ENCODE data around the gene PPIC.

Gene PPIC

DNA sequence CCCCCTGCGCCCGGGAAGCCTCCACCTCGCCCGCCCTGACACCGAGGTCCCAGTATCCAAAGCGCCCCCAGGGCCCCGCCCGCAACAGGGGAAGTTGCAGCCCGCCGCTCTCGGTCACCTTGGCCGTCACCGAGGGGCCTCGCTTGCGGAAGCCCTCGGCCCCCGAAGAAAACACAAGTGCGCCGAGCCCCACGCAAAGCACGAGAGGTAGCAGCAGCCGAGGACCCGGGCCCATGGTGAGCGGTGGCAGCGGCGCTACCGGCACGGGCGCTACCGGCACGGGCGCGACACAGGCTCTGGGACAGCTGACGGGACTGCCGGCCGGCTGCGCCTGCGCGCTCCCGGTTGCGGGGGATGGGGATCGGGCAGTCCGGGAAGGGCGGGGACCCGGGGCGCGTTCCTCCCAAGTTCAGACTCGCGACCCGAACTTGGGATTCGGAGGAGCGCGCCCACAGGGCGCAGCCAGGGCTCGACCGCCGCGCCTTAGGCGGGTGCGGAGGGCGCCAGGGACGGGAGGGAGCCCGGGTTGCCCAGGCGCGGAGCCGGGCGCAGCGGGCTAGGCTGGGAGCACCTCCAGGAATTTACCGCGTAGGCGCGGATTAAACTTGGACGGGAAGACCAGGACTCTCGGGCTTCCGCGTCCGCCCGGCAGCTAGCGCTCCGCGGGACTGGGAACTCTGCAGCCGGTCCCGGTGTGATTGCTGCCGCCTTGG lies at the start of gene PPIC:
TSS of gene PPIC (minus strand) at position 335 of the 713 bp plus-strand sequence. CDS start at position 235, 100 bp downstream.
- Histone ChIP-seq H3K36me3 (ENCODE audit: control insufficient read depth, insufficient read depth, low read length) (no peaks in the 10 kb centered on the region), H3K4me1 (ENCODE audit: control insufficient read depth, insufficient read depth, low read length) (no peaks in the 10 kb centered on the region; the same call in 1 of the 2 replicates), H3K4me3 (ENCODE audit: low read length) (peak within 1 kb of the TSS; percentile 95), H3K27me3 (ENCODE audit: control insufficient read depth, insufficient read depth, low read length) (no peaks in the 10 kb centered on the region), H3K27ac (ENCODE audit: low read length) (no peak within 1 kb of the TSS), H3K9me3 (ENCODE audit: control insufficient read depth, insufficient read depth, low read length) (no peaks in the 10 kb centered on the region)
- WGBS (ENCODE audit: insufficient coverage, insufficient read length), result no CpG with 5 or more reads among the region's 84 CpGs
- DNase-seq (ENCODE audit: low read depth, low spot score), result no peak

DNA sequence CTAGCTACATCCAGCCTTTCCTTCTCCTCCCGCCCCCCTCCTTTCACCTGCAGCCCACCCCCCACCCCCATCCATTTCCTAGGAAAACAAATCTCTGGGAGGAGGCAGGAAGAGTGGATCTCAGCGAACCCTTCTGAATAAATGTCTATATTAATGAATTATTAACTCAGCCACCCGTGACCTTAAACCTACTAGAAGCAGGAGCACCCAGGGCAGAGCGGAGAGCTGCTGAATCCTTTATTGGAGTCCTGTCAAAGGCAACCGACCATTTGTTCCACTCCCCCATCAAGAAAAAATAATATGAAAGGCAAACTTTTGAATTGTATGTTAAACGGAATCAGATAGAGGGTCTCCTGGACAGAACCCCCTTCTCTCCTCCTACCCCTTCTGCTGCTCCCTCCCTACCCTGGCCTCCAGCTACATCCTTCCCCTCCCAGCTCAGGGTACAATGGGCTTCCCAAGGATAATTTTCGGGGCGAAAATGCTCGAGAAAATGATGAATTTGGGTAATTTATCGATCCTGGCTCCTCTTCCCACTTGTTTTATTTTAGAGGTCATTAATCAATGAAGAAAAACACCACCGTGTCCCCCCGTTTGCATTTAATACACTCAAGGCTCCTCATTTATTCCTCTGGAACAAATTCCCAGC lies 49.2 kb upstream of the PPIC start:
- Histone ChIP-seq H3K27me3 (ENCODE audit: control insufficient read depth, insufficient read depth, low read length) (peaks cover 49% of the 10 kb centered on the region), H3K4me3 (ENCODE audit: low read length) (no peak overlapping the region; the same call in 1 of the 2 replicates)

DNA sequence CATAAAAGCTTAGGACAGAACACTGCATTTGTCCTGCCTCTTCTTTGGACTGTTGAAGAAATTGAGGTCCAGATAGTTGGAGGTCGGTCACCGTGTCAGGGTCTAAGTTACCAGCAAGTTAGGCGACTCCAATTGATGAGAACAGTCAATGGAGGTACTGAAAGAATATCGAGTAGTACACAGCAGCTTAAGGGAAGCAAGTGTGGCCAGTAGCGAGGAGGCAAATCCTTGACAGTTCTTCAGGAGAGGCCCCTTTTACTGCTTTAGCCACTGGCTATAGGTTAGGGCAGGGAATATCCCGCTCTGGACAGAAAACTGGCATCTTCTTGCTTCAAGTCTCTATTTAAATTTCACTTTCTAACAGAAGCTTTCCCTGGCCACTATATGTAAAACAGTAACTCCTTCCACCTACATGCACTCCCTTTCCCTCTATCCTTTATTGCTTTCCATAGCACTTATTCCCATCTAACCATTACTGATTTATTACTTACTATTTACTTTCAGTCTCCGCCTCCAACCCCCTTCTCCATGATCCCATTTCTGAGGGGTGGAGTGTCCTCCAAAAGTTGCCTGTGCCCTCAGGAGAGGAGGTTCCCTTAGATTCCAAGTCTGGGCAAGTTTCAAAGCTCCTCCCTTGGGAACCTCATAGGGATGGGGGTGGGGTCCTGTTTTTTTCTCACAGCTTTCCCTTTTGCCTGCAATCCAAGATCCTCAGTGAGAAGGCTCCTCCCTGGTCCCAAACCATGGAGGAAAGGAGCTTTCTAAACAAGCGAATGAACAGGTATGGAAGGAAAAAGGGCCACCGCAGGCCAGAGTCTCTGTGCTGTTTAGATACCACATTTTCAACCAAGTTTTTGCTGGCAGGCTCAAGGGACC lies 48.4 kb upstream of the PPIC start:
- DNase-seq (ENCODE audit: low read depth, low spot score), result no peak
- peaks cover 6% of the 10 kb centered on the region for H3K4me1 ChIP-seq (ENCODE audit: control insufficient read depth, insufficient read depth, low read length)
- no CpG with 5 or more reads among the region's 9 CpGs for WGBS (ENCODE audit: insufficient coverage, insufficient read length)
- H3K27ac ChIP-seq (ENCODE audit: low read length), result no peak overlapping the region
- H3K36me3 ChIP-seq (ENCODE audit: control insufficient read depth, insufficient read depth, low read length), result no peaks in the 10 kb centered on the region; the same call in 1 of the 2 replicates
- H3K27me3 ChIP-seq (ENCODE audit: control insufficient read depth, insufficient read depth, low read length), result peaks cover 47% of the 10 kb centered on the region
- no peak overlapping the region for H3K4me3 ChIP-seq (ENCODE audit: low read length)
- no peaks in the 10 kb centered on the region for H3K9me3 ChIP-seq (ENCODE audit: control insufficient read depth, insufficient read depth, low read length)

More for the DNA sequence above, 49.2 kb upstream of the PPIC start:
- Histone ChIP-seq H3K9me3 (ENCODE audit: control insufficient read depth, insufficient read depth, low read length) (no peaks in the 10 kb centered on the region), H3K36me3 (ENCODE audit: control insufficient read depth, insufficient read depth, low read length) (no peaks in the 10 kb centered on the region; the same call in 1 of the 2 replicates), H3K27ac (ENCODE audit: low read length) (no peak overlapping the region), H3K4me1 (ENCODE audit: control insufficient read depth, insufficient read depth, low read length) (peaks cover 6% of the 10 kb centered on the region)
- DNase-seq (ENCODE audit: low read depth, low spot score), result no peak
- WGBS (ENCODE audit: insufficient coverage, insufficient read length), result no CpG with 5 or more reads among the region's 12 CpGs

DNA sequence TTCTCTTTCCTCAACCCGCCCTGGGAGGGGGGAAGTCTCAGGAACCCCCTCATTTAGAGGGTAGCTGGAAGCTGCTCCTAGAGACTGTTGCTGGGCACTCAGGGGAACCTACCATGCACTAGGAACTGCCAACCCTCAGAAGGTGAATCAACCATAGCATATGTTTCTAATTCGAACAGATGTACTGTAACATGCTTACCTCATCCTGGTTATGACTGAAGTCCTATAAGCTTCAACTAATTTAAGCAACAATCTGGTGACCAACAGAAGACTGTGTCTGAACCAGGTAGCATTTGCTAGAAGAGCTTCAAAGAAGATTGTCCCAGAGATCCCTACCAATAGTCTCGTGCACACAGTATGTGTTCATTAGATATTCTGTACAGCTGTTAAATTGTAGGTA lies 46.8 kb upstream of the PPIC start:
- Histone ChIP-seq H3K9me3 (ENCODE audit: control insufficient read depth, insufficient read depth, low read length) (no peaks in the 10 kb centered on the region), H3K4me1 (ENCODE audit: control insufficient read depth, insufficient read depth, low read length) (peaks cover 5% of the 10 kb centered on the region), H3K4me3 (ENCODE audit: low read length) (no peak overlapping the region), H3K27ac (ENCODE audit: low read length) (no peak overlapping the region), H3K36me3 (ENCODE audit: control insufficient read depth, insufficient read depth, low read length) (no peaks in the 10 kb centered on the region), H3K27me3 (ENCODE audit: control insufficient read depth, insufficient read depth, low read length) (peaks cover 42% of the 10 kb centered on the region)
- no CpG with 5 or more reads among the region's 3 CpGs for WGBS (ENCODE audit: insufficient coverage, insufficient read length)
- no peak for DNase-seq (ENCODE audit: low read depth, low spot score)

DNA sequence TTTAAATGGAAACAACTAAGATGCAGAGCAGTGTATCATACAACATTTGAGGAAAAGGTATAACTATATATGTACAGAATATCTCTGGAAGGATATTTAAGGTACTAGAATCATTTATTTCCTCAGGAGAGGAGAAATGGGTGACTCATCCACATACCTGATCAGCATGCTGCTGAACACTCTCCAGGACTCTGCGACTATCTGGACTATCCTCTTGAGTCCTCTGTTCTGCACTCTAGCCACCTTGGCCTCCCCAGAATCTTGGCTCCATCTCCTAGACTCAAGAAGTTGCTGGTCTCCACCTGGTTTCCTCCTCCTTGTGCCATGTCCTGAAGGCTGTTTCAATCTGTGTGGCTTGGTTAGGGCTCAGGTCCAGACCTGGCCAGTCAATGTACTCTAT lies 43.7 kb upstream of the PPIC start:
- no peaks in the 10 kb centered on the region for H3K9me3 ChIP-seq (ENCODE audit: control insufficient read depth, insufficient read depth, low read length)
- no peaks in the 10 kb centered on the region; the same call in 1 of the 2 replicates for H3K4me1 ChIP-seq (ENCODE audit: control insufficient read depth, insufficient read depth, low read length)
- peaks cover 13% of the 10 kb centered on the region; the same call in 1 of the 2 replicates for H3K27me3 ChIP-seq (ENCODE audit: control insufficient read depth, insufficient read depth, low read length)
- H3K4me3 ChIP-seq (ENCODE audit: low read length), result no peak overlapping the region
- no peak for DNase-seq (ENCODE audit: low read depth, low spot score)
- H3K27ac ChIP-seq (ENCODE audit: low read length), result no peak overlapping the region
- WGBS (ENCODE audit: insufficient coverage, insufficient read length), result no CpG with 5 or more reads among the region's 1 CpG
- no peaks in the 10 kb centered on the region for H3K36me3 ChIP-seq (ENCODE audit: control insufficient read depth, insufficient read depth, low read length)

DNA sequence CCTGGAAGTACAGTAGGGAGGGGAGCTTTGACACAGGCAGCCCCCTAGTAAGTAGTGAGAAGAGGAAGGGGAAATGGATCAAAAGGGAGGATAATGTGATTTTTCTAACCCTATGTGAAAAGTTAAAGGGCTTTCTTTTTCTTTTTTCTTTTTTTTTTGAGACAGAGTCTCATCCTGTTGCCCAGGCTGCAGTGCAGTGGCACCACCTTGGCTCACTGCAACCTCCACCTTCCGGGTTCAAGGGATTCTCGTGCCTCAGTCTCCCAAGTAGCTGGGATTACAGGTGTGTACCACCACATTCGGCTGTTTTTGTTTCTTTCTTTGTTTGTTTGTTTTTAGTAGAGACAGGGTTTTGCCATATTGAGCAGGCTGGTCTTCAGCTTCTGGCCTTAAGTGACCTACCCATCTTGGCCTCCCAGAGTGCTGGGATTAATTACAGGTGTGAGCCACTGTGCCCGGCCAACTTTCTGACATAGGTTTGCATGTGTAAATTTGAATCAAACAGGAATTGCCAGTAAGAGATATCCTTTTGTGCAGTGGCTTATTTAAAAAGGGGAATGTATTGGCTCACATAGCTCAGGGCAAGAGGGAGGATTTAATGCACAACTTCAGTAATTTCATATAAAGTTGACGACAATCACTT lies 39.1 kb upstream of the PPIC start:
- Histone ChIP-seq H3K4me3 (ENCODE audit: low read length) (no peak overlapping the region), H3K27me3 (ENCODE audit: control insufficient read depth, insufficient read depth, low read length) (no peaks in the 10 kb centered on the region), H3K4me1 (ENCODE audit: control insufficient read depth, insufficient read depth, low read length) (no peaks in the 10 kb centered on the region), H3K36me3 (ENCODE audit: control insufficient read depth, insufficient read depth, low read length) (no peaks in the 10 kb centered on the region), H3K9me3 (ENCODE audit: control insufficient read depth, insufficient read depth, low read length) (no peaks in the 10 kb centered on the region), H3K27ac (ENCODE audit: low read length) (no peak overlapping the region)
- 100% methylated on average over 1 of the region's 5 CpGs for WGBS (ENCODE audit: insufficient coverage, insufficient read length)
- DNase-seq (ENCODE audit: low read depth, low spot score), result no peak

DNA sequence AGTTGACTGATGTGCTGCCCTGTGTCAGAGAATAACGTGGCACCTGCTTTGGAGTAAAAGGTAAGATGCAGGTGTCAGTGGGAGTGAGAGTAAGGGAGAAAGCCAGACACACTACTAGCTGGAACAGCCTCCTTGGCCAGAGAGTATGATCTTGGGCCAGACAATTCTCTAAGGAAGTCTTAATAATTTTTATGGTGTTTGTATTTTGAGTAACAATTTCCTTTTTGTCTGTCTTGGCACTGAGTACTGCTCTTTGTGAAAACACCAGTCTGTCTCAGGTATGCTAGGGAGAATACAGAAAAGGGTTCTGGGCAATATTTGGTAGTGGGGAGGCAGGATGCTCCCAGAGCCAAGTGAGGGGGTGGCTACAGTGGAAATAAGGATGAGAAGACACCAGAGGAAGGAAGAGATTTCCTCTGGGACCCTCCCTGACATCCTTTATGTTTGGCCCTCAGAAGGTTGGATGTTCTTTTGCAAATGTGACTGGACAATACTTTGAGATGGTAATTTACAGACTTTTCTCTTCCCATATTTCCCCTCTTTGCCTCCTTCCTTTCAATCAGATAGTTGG lies 31.9 kb upstream of the PPIC start:
- Histone ChIP-seq H3K4me1 (ENCODE audit: control insufficient read depth, insufficient read depth, low read length) (no peaks in the 10 kb centered on the region), H3K9me3 (ENCODE audit: control insufficient read depth, insufficient read depth, low read length) (no peaks in the 10 kb centered on the region), H3K36me3 (ENCODE audit: control insufficient read depth, insufficient read depth, low read length) (no peaks in the 10 kb centered on the region), H3K27me3 (ENCODE audit: control insufficient read depth, insufficient read depth, low read length) (no peaks in the 10 kb centered on the region), H3K27ac (ENCODE audit: low read length) (no peak overlapping the region), H3K4me3 (ENCODE audit: low read length) (no peak overlapping the region)
- no CpG with 5 or more reads among the region's 1 CpG for WGBS (ENCODE audit: insufficient coverage, insufficient read length)
- no peak for DNase-seq (ENCODE audit: low read depth, low spot score)

DNA sequence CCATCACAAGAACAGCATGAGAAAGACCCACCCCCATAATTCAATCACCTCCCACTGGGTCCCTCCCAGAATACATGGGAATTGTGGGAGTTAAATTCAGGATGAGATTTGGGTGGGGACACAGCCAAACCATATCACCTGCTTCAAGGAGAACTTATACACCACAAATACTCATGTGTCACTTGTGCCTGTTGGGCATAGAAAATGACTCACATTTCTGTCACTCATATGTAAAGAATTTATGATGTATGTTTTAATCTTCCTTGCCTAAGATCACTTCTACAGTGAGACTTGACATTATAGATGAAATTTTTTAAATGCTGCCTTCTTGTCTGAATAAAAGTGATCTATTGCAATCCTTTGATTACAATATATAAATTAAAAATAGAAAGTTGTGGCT lies 29.5 kb upstream of the PPIC start:
- H3K4me1 ChIP-seq (ENCODE audit: control insufficient read depth, insufficient read depth, low read length), result no peaks in the 10 kb centered on the region
- no peaks in the 10 kb centered on the region for H3K36me3 ChIP-seq (ENCODE audit: control insufficient read depth, insufficient read depth, low read length)
- H3K9me3 ChIP-seq (ENCODE audit: control insufficient read depth, insufficient read depth, low read length), result no peaks in the 10 kb centered on the region
- no peak for DNase-seq (ENCODE audit: low read depth, low spot score)
- no peak overlapping the region for H3K27ac ChIP-seq (ENCODE audit: low read length)
- no peak overlapping the region for H3K4me3 ChIP-seq (ENCODE audit: low read length)
- no peaks in the 10 kb centered on the region for H3K27me3 ChIP-seq (ENCODE audit: control insufficient read depth, insufficient read depth, low read length)

DNA sequence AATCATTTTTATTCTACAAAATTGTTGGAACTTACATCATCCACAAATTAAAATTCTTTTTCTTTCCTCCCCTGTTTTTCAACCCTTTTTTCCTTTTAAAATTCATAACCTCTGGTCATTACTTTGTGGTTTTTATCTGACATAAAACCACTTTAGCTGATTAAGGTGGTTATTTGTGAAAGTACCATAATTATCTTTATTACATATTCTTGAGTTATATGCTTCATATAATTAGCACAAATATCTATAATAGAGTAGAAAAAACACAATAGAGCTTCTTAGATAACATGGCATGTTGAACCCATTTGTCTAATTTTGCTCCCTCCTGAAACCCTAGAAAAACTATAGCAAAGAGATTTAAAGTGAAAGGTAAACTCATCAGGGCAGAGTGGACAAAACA lies 22.9 kb upstream of the PPIC start:
- Histone ChIP-seq H3K27ac (ENCODE audit: low read length) (no peak overlapping the region), H3K27me3 (ENCODE audit: control insufficient read depth, insufficient read depth, low read length) (no peaks in the 10 kb centered on the region), H3K4me3 (ENCODE audit: low read length) (no peak overlapping the region), H3K4me1 (ENCODE audit: control insufficient read depth, insufficient read depth, low read length) (no peaks in the 10 kb centered on the region), H3K36me3 (ENCODE audit: control insufficient read depth, insufficient read depth, low read length) (no peaks in the 10 kb centered on the region), H3K9me3 (ENCODE audit: control insufficient read depth, insufficient read depth, low read length) (no peaks in the 10 kb centered on the region)
- no peak for DNase-seq (ENCODE audit: low read depth, low spot score)

DNA sequence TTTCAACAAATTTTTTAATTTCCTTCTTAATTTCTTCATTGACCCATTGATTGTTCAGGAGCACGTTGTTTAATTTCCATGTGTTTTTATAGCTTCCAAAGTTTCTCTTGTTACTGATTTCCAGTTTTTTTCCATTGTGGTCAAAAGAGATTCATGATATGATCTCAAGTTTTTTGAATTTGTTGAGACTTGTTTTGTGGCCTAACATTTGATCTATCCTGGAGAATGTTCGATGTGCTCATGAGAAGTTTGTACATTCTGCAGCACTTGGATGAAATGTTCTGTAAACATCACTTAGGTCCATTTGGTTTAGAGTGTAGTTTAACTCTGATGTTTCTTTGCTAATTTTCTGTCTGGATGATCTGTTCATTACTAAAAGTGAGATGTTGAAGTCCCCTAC lies 14.7 kb upstream of the PPIC start:
- Histone ChIP-seq H3K9me3 (ENCODE audit: control insufficient read depth, insufficient read depth, low read length) (no peaks in the 10 kb centered on the region), H3K4me3 (ENCODE audit: low read length) (no peak overlapping the region), H3K27me3 (ENCODE audit: control insufficient read depth, insufficient read depth, low read length) (no peaks in the 10 kb centered on the region), H3K27ac (ENCODE audit: low read length) (no peak overlapping the region), H3K4me1 (ENCODE audit: control insufficient read depth, insufficient read depth, low read length) (no peaks in the 10 kb centered on the region), H3K36me3 (ENCODE audit: control insufficient read depth, insufficient read depth, low read length) (no peaks in the 10 kb centered on the region)
- DNase-seq (ENCODE audit: low read depth, low spot score), result no peak
- no CpG with 5 or more reads among the region's 2 CpGs for WGBS (ENCODE audit: insufficient coverage, insufficient read length)
